Neural cell (in vitro differentiated cells): Measurements from ENCODE around the gene F2. TPM values are rescaled to one million over a fixed set of nuclear protein-coding genes. Genes with fewer than 3 reads are reported as not detected.

Experiments used
- H2AFZ ChIP-seq: fragments of 200-600, 300-800 bp; sonication (generic), shearing (Covaris generic); 2 replicates; pipeline ENCODE4 v1.6.0; 2014; ENCODE audit warnings: low read depth, mild to moderate bottlenecking, antibody characterized with exemption, low read length, moderate library complexity
- H3F3A ChIP-seq: fragments of 200-600 bp; shearing (Covaris generic); 2 replicates; pipeline ENCODE4 v1.6.1; 2016; ENCODE audit warnings: mild to moderate bottlenecking, moderate library complexity, mixed read lengths, antibody characterized with exemption, low read length; ENCODE audit not compliant: insufficient read depth, poor library complexity, severe bottlenecking
- H3K27ac ChIP-seq: fragments of 200-600, 300-800 bp; sonication (generic), shearing (Covaris generic); 2 replicates; pipeline ENCODE4 v1.5.1; 2014; ENCODE audit warnings: mild to moderate bottlenecking, low read length, moderate library complexity
- H3K27me3 ChIP-seq: fragments of 300-800, 200-600 bp; sonication (generic), shearing (Covaris generic); 2 replicates; pipeline ENCODE4 v1.6.0; 2014; ENCODE audit warnings: mild to moderate bottlenecking, low read depth, low read length, moderate library complexity; ENCODE audit not compliant: insufficient read depth
- H3K36me3 ChIP-seq: fragments of 300-800, 200-600 bp; sonication (generic), shearing (Covaris generic); 2 replicates; pipeline ENCODE4 v1.5.1; 2014; ENCODE audit warnings: mild to moderate bottlenecking, antibody characterized with exemption, low read length, moderate library complexity; ENCODE audit not compliant: insufficient read depth
- H3K4me2 ChIP-seq: fragments of 300-800, 200-600 bp; sonication (generic), shearing (Covaris generic); 2 replicates; pipeline ENCODE4 v1.6.0; 2014; ENCODE audit warnings: mild to moderate bottlenecking, low read length
- H3K4me3 ChIP-seq: fragments of 300-800, 200-600 bp; sonication (generic), shearing (Covaris generic); 2 replicates; pipeline ENCODE4 v1.5.1; 2014; ENCODE audit warnings: mild to moderate bottlenecking, low read length, moderate library complexity
- H3K79me2 ChIP-seq: fragments of 200-600 bp; shearing (Covaris generic); replicated peaks from 2 replicates; pipeline ENCODE4 v1.6.0; 2014; ENCODE audit warnings: mild to moderate bottlenecking, low read length, moderate library complexity; ENCODE audit not compliant: insufficient read depth
- H3K9ac ChIP-seq: fragments of 300-800, 200-600 bp; sonication (generic), shearing (Covaris generic); 2 replicates; pipeline ENCODE4 v1.6.1; 2016; ENCODE audit warnings: mild to moderate bottlenecking, low read length, mixed read lengths
- H3K9me2 ChIP-seq: fragments of 200-600 bp; shearing (Covaris generic); 2 replicates; pipeline ENCODE4 v1.6.1; 2016; ENCODE audit warnings: mild to moderate bottlenecking, low read length, mixed read lengths; ENCODE audit not compliant: insufficient read depth
- H3K9me3 ChIP-seq: fragments of 200-600, 300-800 bp; sonication (generic), shearing (Covaris generic); 2 replicates; pipeline ENCODE4 v1.6.1; 2016; ENCODE audit warnings: mild to moderate bottlenecking, mixed run types, low read length, moderate library complexity, mixed read lengths
- H4K20me1 ChIP-seq: fragments of 200-600 bp; shearing (Covaris generic); 2 replicates; pipeline ENCODE4 v1.6.1; 2016; ENCODE audit warnings: mild to moderate bottlenecking, mixed run types; ENCODE audit not compliant: insufficient read depth
- EP300 ChIP-seq: fragments of 450-650 bp; conservative IDR thresholded peaks from 2 replicates; pipeline ENCODE4 v1.6.1; 2014; ENCODE audit warnings: antibody characterized with exemption, mild to moderate bottlenecking, moderate library complexity; ENCODE audit not compliant: poor library complexity, severe bottlenecking
- EZH2 ChIP-seq: fragments of 200-600, 300-800 bp; shearing (Covaris generic), sonication (generic); IDR thresholded peaks from 2 replicates; pipeline ENCODE4 v1.6.1; 2014; ENCODE audit warnings: antibody characterized with exemption, low read length, borderline replicate concordance, mild to moderate bottlenecking; ENCODE audit not compliant: insufficient read depth, poor library complexity, severe bottlenecking
- MXI1 ChIP-seq: fragments of 450-650 bp; conservative IDR thresholded peaks from 2 replicates; pipeline ENCODE4 v1.6.1; 2014; ENCODE audit warnings: antibody characterized with exemption, mild to moderate bottlenecking; ENCODE audit not compliant: poor library complexity, severe bottlenecking
- POLR2AphosphoS5 ChIP-seq: IDR thresholded peaks from 2 replicates; pipeline ENCODE4 v1.6.1; 2012
- RAD21 ChIP-seq: fragments of 450-650 bp; conservative IDR thresholded peaks from 2 replicates; pipeline ENCODE4 v1.6.1; 2014; ENCODE audit warnings: antibody characterized with exemption, mild to moderate bottlenecking, moderate library complexity
- SMC3 ChIP-seq: fragments of 450-650 bp; conservative IDR thresholded peaks from 2 replicates; pipeline ENCODE4 v1.6.1; 2014; ENCODE audit warnings: antibody characterized with exemption, mild to moderate bottlenecking, moderate library complexity; ENCODE audit not compliant: poor library complexity
- TAF1 ChIP-seq: IDR thresholded peaks from 2 replicates; pipeline ENCODE4 v1.6.1; 2012; ENCODE audit warnings: low read depth
- polyA plus RNA-seq: library from polyadenylated mRNA; depleted of rRNA; stranded (reverse); fragments of >200 nt; gene quantifications from 2 replicates; pipeline ENCODE4 v1.2.3, GENCODE V29; 2014
- TF ChIP-seq, protein P1 (sequence below): fragments of 450-650 bp; IDR thresholded peaks from 2 replicates; pipeline ENCODE4 v1.5.1; 2014; ENCODE audit warnings: antibody characterized with exemption, mild to moderate bottlenecking, moderate library complexity; ENCODE audit not compliant: poor library complexity, severe bottlenecking
- TF ChIP-seq, protein P2 (sequence below): IDR thresholded peaks from 2 replicates; pipeline ENCODE4 v1.6.1; 2012; ENCODE audit warnings: borderline replicate concordance

Gene F2
- polyA plus RNA-seq, 1 donor from 2014 or later, result 0.94 TPM

- no peaks in the 10 kb centered on the region for H3K9me2 ChIP-seq
- no peak overlapping the region for H2AFZ ChIP-seq
- no peak overlapping the region for H3K27ac ChIP-seq
- no peak overlapping the region for H3K4me2 ChIP-seq
- H3K9me3 ChIP-seq, result no peaks in the 10 kb centered on the region
- no peaks in the 10 kb centered on the region for H3F3A ChIP-seq
- TF ChIP-seq RAD21 (no peak), EP300 (no peak), POLR2AphosphoS5 (no peak)
- no peaks in the 10 kb centered on the region for H4K20me1 ChIP-seq
- no peaks in the 10 kb centered on the region for H3K27me3 ChIP-seq
- H3K4me3 ChIP-seq, result no peak overlapping the region
- H3K79me2 ChIP-seq, result no peaks in the 10 kb centered on the region
- H3K36me3 ChIP-seq, result no peaks in the 10 kb centered on the region
- no peak overlapping the region for H3K9ac ChIP-seq
These were observed 27.0 kb downstream of the F2 start for GRCh38 chr11:46745995-46746394.

DNA sequence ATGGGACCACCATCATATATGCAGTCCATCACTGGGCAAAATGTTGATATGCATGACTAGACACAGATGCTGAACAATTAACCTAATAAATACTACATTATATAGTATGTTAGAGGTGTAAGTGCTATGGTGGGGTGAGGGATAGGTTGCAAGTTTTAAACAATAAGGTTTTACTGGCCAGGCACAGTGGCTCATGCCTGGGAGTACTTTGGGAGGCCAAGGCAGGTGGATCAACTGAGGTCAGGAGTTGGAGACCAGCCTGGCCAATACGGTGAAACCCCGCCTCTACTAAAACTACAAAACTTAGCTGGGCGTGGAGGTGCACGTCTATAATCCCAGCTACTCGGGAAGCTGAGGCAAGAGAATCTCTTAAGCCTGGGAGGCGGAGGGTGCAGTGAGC lies 28.1 kb downstream of the F2 start:
- Histone ChIP-seq H3K4me2 (no peak overlapping the region), H3K27ac (no peak overlapping the region), H3F3A (no peaks in the 10 kb centered on the region), H3K36me3 (no peaks in the 10 kb centered on the region), H3K79me2 (no peaks in the 10 kb centered on the region), H3K4me3 (no peak overlapping the region), H2AFZ (no peak overlapping the region), H3K9ac (no peak overlapping the region), H4K20me1 (no peaks in the 10 kb centered on the region), H3K27me3 (no peaks in the 10 kb centered on the region), H3K9me2 (no peaks in the 10 kb centered on the region), H3K9me3 (no peaks in the 10 kb centered on the region)
- TF ChIP-seq EP300 (no peak), POLR2AphosphoS5 (no peak), TAF1 (no peak), RAD21 (no peak), MXI1 (no peak), EZH2 (no peak), SMC3 (no peak)
- TF ChIP-seq, protein P1, sequence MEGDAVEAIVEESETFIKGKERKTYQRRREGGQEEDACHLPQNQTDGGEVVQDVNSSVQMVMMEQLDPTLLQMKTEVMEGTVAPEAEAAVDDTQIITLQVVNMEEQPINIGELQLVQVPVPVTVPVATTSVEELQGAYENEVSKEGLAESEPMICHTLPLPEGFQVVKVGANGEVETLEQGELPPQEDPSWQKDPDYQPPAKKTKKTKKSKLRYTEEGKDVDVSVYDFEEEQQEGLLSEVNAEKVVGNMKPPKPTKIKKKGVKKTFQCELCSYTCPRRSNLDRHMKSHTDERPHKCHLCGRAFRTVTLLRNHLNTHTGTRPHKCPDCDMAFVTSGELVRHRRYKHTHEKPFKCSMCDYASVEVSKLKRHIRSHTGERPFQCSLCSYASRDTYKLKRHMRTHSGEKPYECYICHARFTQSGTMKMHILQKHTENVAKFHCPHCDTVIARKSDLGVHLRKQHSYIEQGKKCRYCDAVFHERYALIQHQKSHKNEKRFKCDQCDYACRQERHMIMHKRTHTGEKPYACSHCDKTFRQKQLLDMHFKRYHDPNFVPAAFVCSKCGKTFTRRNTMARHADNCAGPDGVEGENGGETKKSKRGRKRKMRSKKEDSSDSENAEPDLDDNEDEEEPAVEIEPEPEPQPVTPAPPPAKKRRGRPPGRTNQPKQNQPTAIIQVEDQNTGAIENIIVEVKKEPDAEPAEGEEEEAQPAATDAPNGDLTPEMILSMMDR, result no peak
- TF ChIP-seq, protein P2, sequence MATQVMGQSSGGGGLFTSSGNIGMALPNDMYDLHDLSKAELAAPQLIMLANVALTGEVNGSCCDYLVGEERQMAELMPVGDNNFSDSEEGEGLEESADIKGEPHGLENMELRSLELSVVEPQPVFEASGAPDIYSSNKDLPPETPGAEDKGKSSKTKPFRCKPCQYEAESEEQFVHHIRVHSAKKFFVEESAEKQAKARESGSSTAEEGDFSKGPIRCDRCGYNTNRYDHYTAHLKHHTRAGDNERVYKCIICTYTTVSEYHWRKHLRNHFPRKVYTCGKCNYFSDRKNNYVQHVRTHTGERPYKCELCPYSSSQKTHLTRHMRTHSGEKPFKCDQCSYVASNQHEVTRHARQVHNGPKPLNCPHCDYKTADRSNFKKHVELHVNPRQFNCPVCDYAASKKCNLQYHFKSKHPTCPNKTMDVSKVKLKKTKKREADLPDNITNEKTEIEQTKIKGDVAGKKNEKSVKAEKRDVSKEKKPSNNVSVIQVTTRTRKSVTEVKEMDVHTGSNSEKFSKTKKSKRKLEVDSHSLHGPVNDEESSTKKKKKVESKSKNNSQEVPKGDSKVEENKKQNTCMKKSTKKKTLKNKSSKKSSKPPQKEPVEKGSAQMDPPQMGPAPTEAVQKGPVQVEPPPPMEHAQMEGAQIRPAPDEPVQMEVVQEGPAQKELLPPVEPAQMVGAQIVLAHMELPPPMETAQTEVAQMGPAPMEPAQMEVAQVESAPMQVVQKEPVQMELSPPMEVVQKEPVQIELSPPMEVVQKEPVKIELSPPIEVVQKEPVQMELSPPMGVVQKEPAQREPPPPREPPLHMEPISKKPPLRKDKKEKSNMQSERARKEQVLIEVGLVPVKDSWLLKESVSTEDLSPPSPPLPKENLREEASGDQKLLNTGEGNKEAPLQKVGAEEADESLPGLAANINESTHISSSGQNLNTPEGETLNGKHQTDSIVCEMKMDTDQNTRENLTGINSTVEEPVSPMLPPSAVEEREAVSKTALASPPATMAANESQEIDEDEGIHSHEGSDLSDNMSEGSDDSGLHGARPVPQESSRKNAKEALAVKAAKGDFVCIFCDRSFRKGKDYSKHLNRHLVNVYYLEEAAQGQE, result no peak

- Histone ChIP-seq H3K9me3 (no peaks in the 10 kb centered on the region), H3K9me2 (no peaks in the 10 kb centered on the region), H4K20me1 (no peaks in the 10 kb centered on the region), H3K4me2 (no peak overlapping the region), H3K27ac (no peak overlapping the region), H3K4me3 (no peak overlapping the region), H3F3A (no peaks in the 10 kb centered on the region), H3K27me3 (no peaks in the 10 kb centered on the region), H3K36me3 (peaks cover 14% of the 10 kb centered on the region), H3K9ac (no peak overlapping the region), H2AFZ (no peak overlapping the region), H3K79me2 (no peaks in the 10 kb centered on the region)
- TF ChIP-seq SMC3 (no peak), MXI1 (no peak), RAD21 (no peak), EP300 (no peak), POLR2AphosphoS5 (no peak), TAF1 (no peak)
- TF ChIP-seq, protein P1, result no peak
These were observed 36.9 kb downstream of the F2 start for GRCh38 chr11:46755962-46756361.
